ENCODE measurements around the gene PPP2R5D.

The PPP2R5D gene

DNA sequence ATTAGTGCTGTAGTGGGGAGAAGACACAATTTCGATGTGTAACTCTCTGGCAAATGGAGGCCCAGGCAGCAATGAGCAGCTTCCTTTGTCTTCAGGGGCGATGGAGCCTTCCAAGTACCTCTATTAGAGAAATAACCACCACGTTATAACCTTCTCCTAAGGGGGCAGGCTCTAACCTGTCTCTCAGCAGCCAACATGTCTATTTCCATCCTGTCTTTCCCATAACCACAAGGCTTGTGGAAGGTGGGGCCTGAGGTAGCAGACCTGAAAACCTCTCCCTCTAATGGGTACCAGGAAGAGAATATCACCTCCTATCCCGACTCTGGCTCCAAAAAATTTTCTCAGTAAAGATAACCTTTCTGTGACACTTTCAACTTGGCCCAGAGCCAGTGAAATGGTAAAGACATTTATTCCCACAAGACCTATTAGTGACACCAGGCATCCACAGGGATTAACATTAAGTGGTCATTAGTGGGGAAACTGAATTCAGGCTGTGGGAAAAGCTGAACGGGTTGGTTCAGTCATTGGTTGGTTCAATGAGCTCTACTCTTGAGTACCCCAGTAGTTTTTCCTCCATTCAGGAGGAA, 9.4 kb upstream of the PPP2R5D start:
- no peak overlapping the region for H3K27ac ChIP-seq (ENCODE audit: low read depth, low read length, severe bottlenecking)
- H3K4me3 ChIP-seq (ENCODE audit: extremely low read depth, insufficient read depth, low read length, poor library complexity, severe bottlenecking) = no peak overlapping the region
- peaks cover 18% of the 10 kb centered on the region for H3K4me1 ChIP-seq (ENCODE audit: control insufficient read depth, insufficient read depth, low read length, poor library complexity, severe bottlenecking)
- no peaks in the 10 kb centered on the region for H3K9me3 ChIP-seq (ENCODE audit: control insufficient read depth, low read length)
- peaks cover 18% of the 10 kb centered on the region for H3K36me3 ChIP-seq (ENCODE audit: control insufficient read depth, insufficient read depth, low read length)
- WGBS, 2 experiments (ENCODE audit: insufficient coverage in 2 of 2) = 90 to 93% methylated on average over 3 to 4 of the region's 5 CpGs

DNA sequence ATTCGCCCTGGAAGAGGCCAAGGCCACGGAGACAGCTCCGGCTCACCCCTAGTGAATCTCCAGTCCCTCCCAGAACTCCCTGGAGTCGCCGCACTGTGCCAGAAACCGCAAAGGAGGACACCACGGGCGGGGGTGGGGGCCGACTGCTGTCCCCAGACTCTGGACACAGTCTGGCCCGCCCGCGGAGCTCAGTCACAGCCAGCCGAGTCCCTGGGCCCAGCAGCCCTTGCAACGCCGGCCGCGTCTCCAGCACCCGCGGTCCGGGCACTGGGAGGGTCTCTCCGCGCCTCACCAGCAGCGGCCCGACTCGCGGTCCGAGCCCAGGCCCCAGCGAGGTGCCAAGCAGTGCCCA, 5.9 kb upstream of the PPP2R5D start:
- Histone ChIP-seq H3K4me3 (ENCODE audit: extremely low read depth, insufficient read depth, low read length, poor library complexity, severe bottlenecking) (peak overlapping the region; percentile 88), H3K27ac (ENCODE audit: low read depth, low read length, severe bottlenecking) (peak overlapping the region; percentile 73), H3K36me3 (ENCODE audit: control insufficient read depth, insufficient read depth, low read length) (peaks cover 16% of the 10 kb centered on the region), H3K9me3 (ENCODE audit: control insufficient read depth, low read length) (no peaks in the 10 kb centered on the region), H3K4me1 (ENCODE audit: control insufficient read depth, insufficient read depth, low read length, poor library complexity, severe bottlenecking) (peaks cover 7% of the 10 kb centered on the region)
- whole genome bisulfite sequencing, 2 experiments (ENCODE audit: insufficient coverage in 2 of 2) = 0 to 2% methylated on average over 26 to 28 of the region's 28 CpGs

DNA sequence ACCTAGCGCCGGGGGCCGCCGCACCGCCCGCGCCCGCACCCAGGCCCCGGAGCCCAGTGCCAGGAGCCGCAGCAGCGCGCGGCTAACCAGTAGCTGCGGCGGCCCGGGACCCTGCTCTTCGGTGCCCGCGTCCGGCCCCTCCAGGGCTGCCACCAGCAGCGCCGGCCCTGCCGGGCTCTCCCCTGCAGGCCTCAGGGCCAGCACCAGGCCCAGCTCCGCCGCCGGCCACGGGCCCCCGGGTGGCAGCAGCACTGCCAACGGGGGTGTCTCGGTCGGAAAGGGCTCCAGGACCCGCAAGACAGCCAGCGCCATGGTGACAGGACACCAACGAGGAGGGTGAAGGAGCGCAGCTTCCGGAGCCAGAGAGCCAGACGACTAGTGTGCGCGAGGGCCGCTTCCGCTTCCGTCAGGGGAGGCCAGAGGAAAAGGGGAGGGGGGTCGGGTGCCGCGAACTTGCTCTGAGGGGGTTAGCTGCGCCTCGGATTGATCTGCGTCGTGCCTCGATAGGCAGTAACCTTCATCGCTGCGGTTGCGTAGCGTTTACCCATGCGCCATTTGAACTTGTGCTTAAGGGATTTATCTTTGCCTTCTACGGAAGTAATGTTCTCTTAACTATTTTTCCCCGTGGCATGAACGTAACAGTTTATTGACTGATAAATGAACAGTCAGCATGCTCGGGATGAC, 5.4 kb upstream of the PPP2R5D start, which contains the start of gene PEX6:
Gene PEX6 (minus strand): TSS at position 343 of the 684 bp plus-strand sequence. CDS start 31 bp downstream, at position 312.
- Histone ChIP-seq H3K36me3 (ENCODE audit: control insufficient read depth, insufficient read depth, low read length) (peaks cover 11% of the 10 kb centered on the region), H3K4me3 (ENCODE audit: extremely low read depth, insufficient read depth, low read length, poor library complexity, severe bottlenecking) (peak within 1 kb of the TSS; percentile 88), H3K4me1 (ENCODE audit: control insufficient read depth, insufficient read depth, low read length, poor library complexity, severe bottlenecking) (peaks cover 7% of the 10 kb centered on the region), H3K27ac (ENCODE audit: low read depth, low read length, severe bottlenecking) (peak within 1 kb of the TSS; percentile 73), H3K9me3 (ENCODE audit: control insufficient read depth, low read length) (no peaks in the 10 kb centered on the region)
- WGBS, 2 experiments (ENCODE audit: insufficient coverage in 2 of 2) = 1% methylated on average over 55 to 59 of the region's 59 CpGs

DNA sequence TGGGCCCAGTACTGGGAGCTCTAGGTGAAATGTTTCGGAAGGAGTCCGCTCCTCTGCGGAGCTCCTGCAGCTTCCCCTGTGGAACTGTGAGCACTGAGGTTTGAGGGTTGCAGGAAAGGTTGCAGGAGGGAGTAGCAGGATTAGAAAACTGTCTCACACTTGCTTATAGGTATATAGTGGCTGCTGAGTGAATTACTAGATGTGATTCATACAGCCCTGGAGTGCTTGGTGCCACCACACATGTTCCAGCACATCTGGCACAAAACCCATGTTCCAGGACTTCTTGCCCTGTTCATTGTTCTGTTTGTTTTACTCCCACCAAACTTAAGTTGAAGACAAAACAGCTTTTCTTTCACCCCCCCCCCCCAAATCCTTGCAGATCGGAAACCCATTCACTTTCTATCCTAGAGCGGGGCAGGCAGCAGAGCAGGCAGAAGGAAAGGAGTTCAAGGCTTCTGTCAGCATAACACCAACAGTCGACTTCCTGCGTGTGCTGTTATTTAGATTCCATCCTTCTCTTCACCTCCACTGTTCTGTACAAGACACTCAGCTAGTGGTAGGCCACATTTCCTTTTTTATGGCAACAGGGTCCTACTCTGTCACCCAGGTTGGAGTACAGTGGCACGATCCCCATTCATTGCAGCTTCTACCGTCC, 4.7 kb upstream of the PPP2R5D start:
- H3K36me3 ChIP-seq (ENCODE audit: control insufficient read depth, insufficient read depth, low read length) = peaks cover 9% of the 10 kb centered on the region
- 69 to 93% methylated on average over 2 to 8 of the region's 9 CpGs for WGBS, 2 experiments (ENCODE audit: insufficient coverage in 2 of 2)
- no peaks in the 10 kb centered on the region for H3K9me3 ChIP-seq (ENCODE audit: control insufficient read depth, low read length)
- H3K4me1 ChIP-seq (ENCODE audit: control insufficient read depth, insufficient read depth, low read length, poor library complexity, severe bottlenecking) = peaks cover 7% of the 10 kb centered on the region
- peak overlapping the region; percentile 88 for H3K4me3 ChIP-seq (ENCODE audit: extremely low read depth, insufficient read depth, low read length, poor library complexity, severe bottlenecking)
- peak overlapping the region; percentile 73 for H3K27ac ChIP-seq (ENCODE audit: low read depth, low read length, severe bottlenecking)

DNA sequence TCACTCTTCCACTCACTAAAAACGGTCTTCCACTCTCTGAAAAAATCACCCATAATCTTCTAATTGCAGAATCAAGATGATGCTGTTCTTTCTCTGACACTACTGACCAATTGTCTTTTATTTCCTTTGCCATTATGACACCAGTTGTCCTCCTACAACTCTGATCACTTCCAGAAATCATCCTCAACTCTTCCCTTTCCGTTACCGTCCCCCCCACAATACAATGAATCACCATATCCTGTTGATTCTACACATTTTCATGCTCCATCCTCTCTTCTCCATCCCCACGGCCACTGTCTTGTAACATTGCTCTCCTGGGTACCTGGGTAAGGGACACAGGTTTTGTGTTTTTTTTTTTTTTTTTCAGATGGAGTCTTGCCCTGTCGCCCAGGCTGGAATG, 2.5 kb upstream of the PPP2R5D start:
- H3K27ac ChIP-seq (ENCODE audit: low read depth, low read length, severe bottlenecking) = no peak overlapping the region
- no peak overlapping the region for H3K4me3 ChIP-seq (ENCODE audit: extremely low read depth, insufficient read depth, low read length, poor library complexity, severe bottlenecking)
- no peaks in the 10 kb centered on the region for H3K9me3 ChIP-seq (ENCODE audit: control insufficient read depth, low read length)
- 90 to 95% methylated on average over 3 to 4 of the region's 5 CpGs for WGBS, 2 experiments (ENCODE audit: insufficient coverage in 2 of 2)
- peaks cover 10% of the 10 kb centered on the region for H3K36me3 ChIP-seq (ENCODE audit: control insufficient read depth, insufficient read depth, low read length)
- H3K4me1 ChIP-seq (ENCODE audit: control insufficient read depth, insufficient read depth, low read length, poor library complexity, severe bottlenecking) = peaks cover 10% of the 10 kb centered on the region

DNA sequence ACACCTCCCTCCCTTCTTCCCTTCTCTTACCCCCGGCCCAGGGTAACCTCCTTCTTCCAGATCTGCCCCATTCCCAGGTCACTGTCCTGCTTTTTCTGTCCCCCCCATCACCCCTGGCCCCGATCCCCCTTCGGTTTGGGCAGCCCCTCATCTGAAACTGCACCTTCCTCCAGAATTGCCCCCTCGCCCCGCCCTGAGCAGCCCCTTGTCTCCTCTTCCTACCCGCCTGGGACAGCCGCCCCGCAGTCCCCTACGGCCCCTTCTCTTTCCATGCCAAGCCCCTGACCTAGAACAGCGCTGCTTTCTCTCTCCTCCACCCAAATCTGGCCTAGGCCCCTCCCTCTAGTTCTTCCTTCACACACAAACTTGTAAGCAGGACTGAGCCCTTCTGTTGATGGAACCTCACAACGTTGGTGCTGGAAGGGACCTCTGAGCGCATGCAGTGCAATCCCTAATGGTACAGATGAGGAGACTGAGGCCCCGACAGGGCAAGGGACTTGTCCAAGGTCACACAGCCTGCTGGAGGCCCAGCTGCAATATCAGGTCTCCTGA, 630 bp downstream of the PPP2R5D start:
- peak overlapping the region; percentile 86 for H3K4me3 ChIP-seq (ENCODE audit: extremely low read depth, insufficient read depth, low read length, poor library complexity, severe bottlenecking)
- peaks cover 4% of the 10 kb centered on the region for H3K4me1 ChIP-seq (ENCODE audit: control insufficient read depth, insufficient read depth, low read length, poor library complexity, severe bottlenecking)
- H3K9me3 ChIP-seq (ENCODE audit: control insufficient read depth, low read length) = no peaks in the 10 kb centered on the region
- peaks cover 36% of the 10 kb centered on the region for H3K36me3 ChIP-seq (ENCODE audit: control insufficient read depth, insufficient read depth, low read length)
- peak overlapping the region; percentile 57 for H3K27ac ChIP-seq (ENCODE audit: low read depth, low read length, severe bottlenecking)
- WGBS, 2 experiments (ENCODE audit: insufficient coverage in 2 of 2) = 21 to 27% methylated on average over 10 to 11 of the region's 13 CpGs

DNA sequence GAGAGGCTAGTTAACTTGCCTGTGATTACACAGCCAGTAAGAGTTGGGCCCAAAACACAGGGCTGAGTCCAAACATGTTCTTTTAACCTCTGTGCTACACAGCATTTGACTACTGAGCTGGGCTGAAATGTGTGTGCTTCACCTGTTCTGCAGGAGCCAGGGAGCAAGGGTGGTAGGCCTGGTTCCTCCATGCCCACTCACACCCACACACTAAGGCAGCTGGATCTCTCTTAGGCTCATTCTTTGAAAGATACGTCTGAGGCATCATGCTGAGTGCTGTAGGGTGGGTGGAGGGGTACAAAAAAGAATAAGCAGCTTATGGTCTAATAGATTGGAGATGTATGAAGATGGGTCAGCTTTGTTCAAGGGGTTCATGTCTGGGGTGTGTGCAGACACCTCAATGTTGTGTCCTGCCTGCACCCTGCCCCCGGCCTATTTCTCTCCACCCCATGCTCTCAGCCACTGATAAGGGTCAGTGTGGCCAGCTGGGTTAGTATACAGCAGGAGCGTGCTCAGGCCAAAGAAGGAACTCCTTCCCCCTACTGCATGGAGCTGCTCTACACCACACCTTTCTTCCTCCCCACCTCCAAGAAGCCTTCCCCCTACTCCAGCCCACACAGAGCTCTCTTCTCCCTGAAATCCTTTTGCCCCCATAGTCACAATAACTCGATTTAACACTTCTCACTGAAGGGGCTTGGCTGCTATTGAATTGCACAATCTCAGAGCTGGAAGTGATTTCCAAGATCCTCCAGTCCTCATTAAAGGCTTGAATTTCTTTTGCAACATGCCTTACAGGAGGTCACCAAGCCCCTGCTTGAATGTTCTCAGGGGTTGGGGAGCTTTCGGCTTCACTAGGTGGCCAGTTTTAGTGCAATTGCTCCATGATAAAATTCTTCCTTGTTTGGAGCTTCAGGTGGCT, 3.4 kb downstream of the PPP2R5D start:
- WGBS, 2 experiments (ENCODE audit: insufficient coverage in 2 of 2) = 92 to 93% methylated on average over 2 to 4 of the region's 5 CpGs
- peaks cover 62% of the 10 kb centered on the region for H3K36me3 ChIP-seq (ENCODE audit: control insufficient read depth, insufficient read depth, low read length)
- peaks cover 3% of the 10 kb centered on the region for H3K4me1 ChIP-seq (ENCODE audit: control insufficient read depth, insufficient read depth, low read length, poor library complexity, severe bottlenecking)
- no peak overlapping the region for H3K4me3 ChIP-seq (ENCODE audit: extremely low read depth, insufficient read depth, low read length, poor library complexity, severe bottlenecking)
- no peaks in the 10 kb centered on the region for H3K9me3 ChIP-seq (ENCODE audit: control insufficient read depth, low read length)
- H3K27ac ChIP-seq (ENCODE audit: low read depth, low read length, severe bottlenecking) = no peak overlapping the region

DNA sequence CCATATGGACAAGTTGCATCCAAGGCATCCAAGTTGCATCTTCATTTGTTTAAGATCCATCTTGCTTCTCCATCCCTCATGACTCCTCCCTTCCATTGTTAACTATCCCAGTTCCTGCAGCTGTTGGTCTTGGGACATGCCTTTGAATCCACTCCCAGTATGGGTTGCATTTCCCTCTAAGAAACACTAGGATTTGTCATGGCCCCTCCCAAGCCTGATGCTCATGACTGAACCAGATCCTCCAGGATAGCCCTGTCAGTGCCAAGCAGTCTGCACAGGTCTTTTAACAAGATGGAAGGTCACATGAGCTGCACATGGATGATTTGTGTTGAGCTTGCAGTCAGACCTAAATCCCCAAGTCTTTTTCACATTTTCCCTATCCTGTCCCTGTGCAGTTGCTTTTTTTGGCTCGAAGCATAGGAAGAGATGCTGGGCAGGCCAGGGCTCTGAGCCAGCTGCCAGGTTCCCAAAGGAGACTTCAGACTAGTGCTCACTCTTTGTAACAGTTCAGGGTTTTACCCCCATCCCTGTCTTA, 4.2 kb downstream of the PPP2R5D start:
- WGBS, 2 experiments (ENCODE audit: insufficient coverage in 2 of 2) = 83 to 86% methylated on average over 1 of the region's 1 CpG
- H3K4me3 ChIP-seq (ENCODE audit: extremely low read depth, insufficient read depth, low read length, poor library complexity, severe bottlenecking) = no peak overlapping the region
- H3K4me1 ChIP-seq (ENCODE audit: control insufficient read depth, insufficient read depth, low read length, poor library complexity, severe bottlenecking) = peaks cover 3% of the 10 kb centered on the region
- no peaks in the 10 kb centered on the region for H3K9me3 ChIP-seq (ENCODE audit: control insufficient read depth, low read length)
- peaks cover 62% of the 10 kb centered on the region for H3K36me3 ChIP-seq (ENCODE audit: control insufficient read depth, insufficient read depth, low read length)
- no peak overlapping the region for H3K27ac ChIP-seq (ENCODE audit: low read depth, low read length, severe bottlenecking)

DNA sequence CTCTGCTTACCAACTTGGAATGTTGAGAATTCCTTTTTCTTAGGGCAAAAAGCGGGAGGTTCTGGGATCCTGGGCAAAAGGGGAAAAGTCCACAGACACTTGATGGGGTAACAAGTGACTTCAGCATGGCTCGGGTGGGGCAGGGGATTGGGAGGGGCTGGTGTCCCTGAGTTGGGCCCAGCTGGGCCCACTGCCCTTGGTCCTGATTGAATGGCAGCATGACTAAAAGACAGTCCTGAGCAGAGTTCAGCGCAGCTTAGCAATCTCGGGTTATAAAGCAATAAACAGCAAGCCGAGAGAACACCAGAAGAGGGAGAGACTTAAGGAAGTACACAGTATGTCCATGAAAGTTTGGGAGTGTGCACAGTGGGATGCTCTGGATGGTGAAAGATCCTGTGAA, 5.6 kb downstream of the PPP2R5D start:
- WGBS, 2 experiments (ENCODE audit: insufficient coverage in 2 of 2) = 90 to 100% methylated on average over 4 to 5 of the region's 5 CpGs
- Histone ChIP-seq H3K4me3 (ENCODE audit: extremely low read depth, insufficient read depth, low read length, poor library complexity, severe bottlenecking) (no peak overlapping the region), H3K9me3 (ENCODE audit: control insufficient read depth, low read length) (no peaks in the 10 kb centered on the region)

DNA sequence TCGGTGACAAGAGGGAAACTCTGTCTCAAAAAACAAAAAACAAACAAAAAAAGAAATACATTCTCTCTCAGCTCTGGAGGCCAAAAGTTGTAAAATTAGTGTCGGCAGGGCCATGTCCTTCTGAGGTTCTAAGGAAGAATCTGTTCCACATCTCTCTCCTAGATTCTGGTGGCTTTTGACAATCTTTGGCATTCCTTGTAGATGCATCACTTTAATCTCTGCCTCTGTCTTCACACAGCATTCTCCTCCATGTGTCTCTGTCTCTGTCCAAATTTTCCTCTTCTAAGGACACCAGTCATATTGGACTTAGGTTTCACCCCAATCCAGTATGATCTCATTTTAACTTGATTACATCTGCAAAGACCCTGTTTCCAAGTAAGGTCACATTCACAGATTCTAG, 9.1 kb downstream of the PPP2R5D start:
- Histone ChIP-seq H3K4me3 (ENCODE audit: extremely low read depth, insufficient read depth, low read length, poor library complexity, severe bottlenecking) (no peak overlapping the region), H3K4me1 (ENCODE audit: control insufficient read depth, insufficient read depth, low read length, poor library complexity, severe bottlenecking) (no peaks in the 10 kb centered on the region), H3K9me3 (ENCODE audit: control insufficient read depth, low read length) (no peaks in the 10 kb centered on the region), H3K36me3 (ENCODE audit: control insufficient read depth, insufficient read depth, low read length) (peaks cover 40% of the 10 kb centered on the region), H3K27ac (ENCODE audit: low read depth, low read length, severe bottlenecking) (no peak overlapping the region)
- 91 to 92% methylated on average over 1 to 2 of the region's 2 CpGs for WGBS, 2 experiments (ENCODE audit: insufficient coverage in 2 of 2)

More for the DNA sequence above, 5.6 kb downstream of the PPP2R5D start:
- Histone ChIP-seq H3K36me3 (ENCODE audit: control insufficient read depth, insufficient read depth, low read length) (peaks cover 62% of the 10 kb centered on the region), H3K4me1 (ENCODE audit: control insufficient read depth, insufficient read depth, low read length, poor library complexity, severe bottlenecking) (peaks cover 3% of the 10 kb centered on the region), H3K27ac (ENCODE audit: low read depth, low read length, severe bottlenecking) (no peak overlapping the region)

All from mesodermal cell (in vitro differentiated cells).